GM19467 (cell line): ENCODE results near the gene TMEM107.

Experiments
- ATAC-seq: cut with Tn5 transposase; IDR thresholded peaks from one replicate; pipeline ENCODE4 v1.9.1; 2021; ENCODE audit warnings: mild to moderate bottlenecking, moderate library complexity; ENCODE audit not compliant: unreplicated experiment

Gene TMEM107

GRCh38 chr17:8162997-8163977, 12.9 kb downstream of the TMEM107 start:
- no peak for ATAC-seq

GRCh38 chr17:8162233-8162996, 13.8 kb downstream of the TMEM107 start, which contains the start of gene VAMP2:
VAMP2 (minus strand) TSS chr17:8162948; CDS start chr17:8162879, 69 bp downstream.
- ATAC-seq: no peak

DNA sequence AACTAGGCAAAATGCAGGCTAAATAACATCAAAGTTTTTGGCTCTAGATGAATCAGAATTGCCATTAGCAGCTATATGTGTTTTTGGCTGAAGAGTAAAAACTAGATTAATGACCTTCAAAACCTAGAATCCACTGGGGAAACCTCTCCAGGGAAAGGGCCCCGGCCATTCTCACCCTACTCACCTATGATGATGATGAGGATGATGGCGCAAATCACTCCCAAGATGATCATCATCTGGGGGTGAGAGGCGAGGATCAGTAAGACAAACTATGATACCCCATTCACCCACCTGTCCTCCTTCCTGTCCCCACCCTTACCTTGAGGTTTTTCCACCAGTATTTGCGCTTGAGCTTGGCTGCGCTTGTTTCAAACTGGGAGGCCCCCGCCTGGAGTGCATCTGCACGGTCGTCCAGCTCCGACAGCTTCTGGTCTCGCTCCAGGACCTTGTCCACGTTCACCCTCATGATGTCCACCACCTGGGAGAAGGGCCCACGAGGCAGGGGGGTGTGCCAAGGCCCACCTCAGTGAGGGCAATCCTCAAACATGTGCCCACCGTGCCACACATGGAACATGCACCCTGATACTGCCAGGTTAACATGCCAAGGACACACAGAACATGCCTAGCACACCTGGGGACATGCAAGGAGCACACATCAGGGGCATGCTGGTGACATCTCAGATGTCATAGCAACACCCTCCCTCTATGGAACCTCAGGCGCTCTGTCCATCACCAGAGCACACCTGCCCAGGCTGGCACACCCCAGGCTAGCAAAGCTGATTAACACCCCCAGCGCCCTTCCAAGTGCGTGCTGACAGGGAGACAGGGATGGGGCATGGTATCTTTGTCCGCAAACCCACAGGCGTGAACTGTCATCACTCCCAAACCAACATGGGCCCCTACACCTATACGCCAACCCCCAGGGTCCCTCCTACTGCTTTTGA, 14.6 kb downstream of the TMEM107 start:
- no peak for ATAC-seq

DNA sequence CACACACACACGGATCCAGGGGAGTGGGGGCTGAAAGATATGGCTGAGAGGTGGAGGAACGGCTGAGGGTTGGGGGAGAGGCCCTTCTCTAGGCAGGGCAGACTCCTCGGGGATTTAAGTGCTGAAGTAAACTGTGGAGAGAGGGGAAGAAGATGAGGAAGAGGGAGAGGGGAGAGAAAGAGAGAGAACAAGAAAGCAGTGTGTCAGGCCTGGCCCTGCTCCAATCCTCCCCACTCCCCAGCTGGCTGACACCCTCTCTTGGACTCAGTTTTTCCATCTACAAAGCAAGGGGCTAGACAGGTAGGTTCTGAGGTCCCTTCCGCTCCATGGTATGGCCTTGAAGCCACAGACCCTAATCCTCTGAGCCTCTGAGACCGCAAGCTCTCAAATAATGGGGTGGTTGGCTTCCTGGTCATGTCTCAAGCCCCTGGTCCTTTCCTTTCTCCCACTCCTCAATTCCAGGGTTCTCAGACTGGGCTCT, 15.4 kb downstream of the TMEM107 start:
- no peak for ATAC-seq

DNA sequence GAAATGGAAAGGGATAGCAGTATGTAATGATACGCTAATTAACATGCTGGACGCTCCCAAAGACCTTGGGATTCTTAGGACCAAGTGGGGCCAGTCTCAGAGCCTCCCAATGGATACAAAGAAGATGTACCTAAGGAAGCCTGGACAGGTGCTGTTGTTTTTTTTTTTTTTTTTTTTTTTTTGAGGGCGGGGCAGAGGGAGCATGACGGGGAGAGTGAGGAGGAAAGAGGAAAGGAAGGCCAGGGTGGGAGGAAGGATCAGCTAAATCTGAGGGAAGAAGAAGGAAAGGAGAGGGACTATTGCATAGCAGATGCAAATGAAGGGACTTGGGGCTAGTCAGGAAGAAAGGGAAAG, 16.0 kb downstream of the TMEM107 start:
- no peak for ATAC-seq

DNA sequence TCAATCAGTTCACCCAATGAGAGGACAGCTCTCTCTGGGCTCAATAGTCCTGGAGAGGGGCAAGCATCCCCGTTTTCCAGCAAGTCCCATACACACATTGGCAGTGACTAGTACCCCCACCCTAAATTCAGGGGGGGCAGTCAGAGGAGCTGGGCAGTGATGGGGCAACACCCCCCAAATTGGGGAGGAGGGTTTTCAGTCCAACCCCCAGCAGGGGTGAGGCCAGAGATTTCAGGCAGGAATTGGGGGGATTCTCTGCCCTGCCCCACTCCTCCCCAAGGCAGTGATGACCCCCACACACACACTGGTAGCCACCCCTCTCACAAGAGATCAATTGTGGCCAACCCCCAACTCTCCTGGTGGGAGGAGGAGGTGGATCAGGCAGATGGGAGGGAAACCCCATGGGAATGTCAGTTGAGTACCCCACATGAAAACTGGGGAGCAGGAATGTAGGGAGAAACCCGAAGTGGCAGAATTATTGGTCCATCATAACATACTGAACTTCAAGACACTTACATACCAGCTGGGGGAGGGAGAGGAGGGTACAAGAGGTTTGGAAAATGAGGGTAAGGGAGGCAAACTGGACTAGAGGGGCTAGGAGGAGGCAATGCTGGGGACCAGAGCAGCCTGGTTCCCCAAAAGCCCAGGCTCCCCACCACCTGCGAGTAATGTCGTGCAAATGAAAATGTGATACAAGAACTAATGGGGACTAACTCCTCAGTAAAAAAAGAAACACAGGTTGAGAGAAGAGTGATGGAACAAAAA, 16.5 kb downstream of the TMEM107 start:
- ATAC-seq: no peak

GRCh38 chr17:8159032-8159400, 17.2 kb downstream of the TMEM107 start:
- no peak for ATAC-seq

DNA sequence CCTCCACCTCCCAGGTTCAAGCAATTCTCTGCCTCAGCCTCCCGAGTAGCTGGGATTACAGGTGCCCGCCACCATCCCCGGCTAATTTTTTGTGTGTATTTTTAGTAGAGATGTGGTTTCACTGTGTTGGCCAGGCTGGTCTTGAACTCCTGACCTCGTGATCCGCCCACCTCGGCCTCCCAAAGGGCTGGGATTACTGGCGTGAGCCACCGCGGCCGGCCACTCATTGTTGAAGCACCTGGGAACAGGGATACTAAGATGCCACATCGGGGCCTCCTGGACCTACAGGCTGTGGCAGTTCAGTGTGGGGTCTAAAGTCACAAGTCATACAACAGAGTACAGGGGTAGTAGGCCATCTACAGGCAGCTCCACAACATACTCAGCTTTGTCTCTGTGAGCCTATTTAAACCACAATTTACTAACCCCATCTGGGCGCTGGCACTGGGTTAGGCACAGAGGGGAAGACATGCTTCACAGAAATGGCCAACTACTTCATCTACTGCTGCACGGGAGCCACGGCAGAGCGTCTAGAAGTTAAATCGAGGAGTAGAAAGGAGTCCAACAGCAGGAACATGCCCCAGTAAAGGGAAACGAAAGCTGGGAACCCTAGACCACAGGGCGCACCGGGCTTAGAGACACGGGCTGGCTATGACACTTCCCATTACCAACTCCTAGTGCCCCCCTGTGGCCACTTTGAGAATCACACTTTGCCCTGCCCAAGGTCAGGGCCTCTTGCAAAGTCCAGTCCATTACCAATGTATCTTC, 17.7 kb downstream of the TMEM107 start:
- ATAC-seq: no peak

- ATAC-seq: peak; percentile 68
Measured at GRCh38 chr17:8156246-8156992, 19.8 kb downstream of the TMEM107 start.

DNA sequence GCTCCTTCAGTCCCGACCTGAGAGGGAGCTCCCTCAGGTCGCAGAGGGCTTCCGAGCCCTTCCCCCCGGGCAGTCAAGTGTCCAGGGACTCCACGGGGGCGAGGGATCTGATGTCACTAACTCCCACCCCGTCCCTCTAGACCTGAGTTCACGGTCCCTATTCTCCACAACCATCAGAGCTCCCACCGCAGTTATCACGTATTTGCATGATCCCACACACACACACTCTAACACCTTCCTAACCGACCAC, 20.3 kb downstream of the TMEM107 start:
- no peak for ATAC-seq

GRCh38 chr17:8155231-8155995, 20.8 kb downstream of the TMEM107 start:
- ATAC-seq: no peak

GRCh38 chr17:8154608-8155155, 21.5 kb downstream of the TMEM107 start:
- no peak for ATAC-seq

GRCh38 chr17:8153957-8154607, 22.1 kb downstream of the TMEM107 start:
- ATAC-seq: no peak

DNA sequence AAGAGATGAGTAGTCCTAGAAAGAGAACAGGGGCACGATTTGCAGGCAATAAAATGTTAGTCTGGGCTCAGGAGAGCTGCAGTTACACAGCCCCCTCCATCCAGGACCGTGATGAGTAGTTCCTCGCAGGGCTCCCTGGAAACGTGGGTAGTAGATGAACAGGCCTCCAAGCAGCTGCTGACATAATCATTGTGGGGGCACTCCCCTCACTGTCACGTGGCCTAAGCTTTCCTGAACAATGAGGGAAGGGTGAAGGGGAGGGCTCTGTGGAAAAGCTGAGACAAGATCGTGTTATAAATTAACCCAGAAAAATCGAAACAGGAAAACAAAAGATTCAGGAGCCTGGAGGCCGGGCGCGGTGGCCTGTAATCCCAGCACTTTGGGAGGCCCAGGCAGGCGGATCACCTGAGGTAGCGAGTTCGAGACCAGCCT, 22.6 kb downstream of the TMEM107 start:
- ATAC-seq: no peak

DNA sequence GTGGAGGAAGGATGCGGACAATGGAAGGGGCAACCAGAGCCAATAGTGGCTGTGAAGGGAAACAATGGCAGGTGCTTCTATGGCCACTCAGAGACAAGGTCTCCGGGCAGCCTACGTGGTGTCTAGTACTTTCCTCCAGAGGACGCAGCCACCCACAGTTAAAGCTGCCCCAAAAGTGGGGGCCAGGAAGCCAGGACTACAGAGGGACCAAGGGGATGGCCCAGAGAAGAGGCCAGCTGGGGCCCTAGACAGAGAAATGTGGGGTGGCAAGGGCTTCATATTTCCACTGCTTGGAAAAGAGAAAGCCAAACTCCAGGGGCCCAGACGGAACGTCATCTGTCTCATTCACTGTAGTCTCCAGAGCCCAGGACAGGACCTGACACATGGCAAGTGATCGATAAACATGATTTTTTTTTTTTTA, 23.1 kb downstream of the TMEM107 start:
- ATAC-seq: no peak

DNA sequence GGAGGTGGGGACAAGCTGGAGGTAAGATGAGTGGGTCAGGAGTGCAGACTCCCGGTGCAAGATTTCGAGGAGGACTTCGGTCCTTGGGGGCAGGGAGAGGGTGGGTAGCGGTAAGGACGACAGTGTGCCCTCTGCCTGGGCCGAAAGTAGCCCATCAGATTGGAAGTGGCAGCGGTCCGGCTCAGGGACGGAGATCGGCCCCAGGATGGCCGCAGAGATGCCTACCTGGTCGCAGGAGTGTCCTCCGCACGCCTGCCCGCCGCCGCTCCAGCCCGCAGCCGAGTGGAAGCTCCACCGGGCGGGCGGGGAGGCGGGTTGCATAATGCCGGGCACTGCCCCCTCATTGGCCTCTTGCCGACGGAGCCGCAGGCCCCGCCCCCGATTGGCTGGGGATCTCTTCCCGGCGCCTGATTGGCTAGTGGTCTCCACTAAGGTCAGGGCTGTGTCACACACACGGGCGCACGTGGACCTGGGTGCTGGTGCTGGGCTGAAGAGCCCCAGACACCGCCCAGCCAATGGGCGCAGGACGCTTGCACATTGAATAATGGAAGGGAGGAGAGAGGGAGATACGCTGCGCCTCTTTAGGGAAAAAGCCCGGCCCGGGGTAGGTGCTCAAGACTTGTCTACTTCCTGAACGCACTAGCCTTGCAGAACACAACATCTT, 23.9 kb downstream of the TMEM107 start, which contains the start of gene PER1:
Gene PER1, minus strand, starts transcription at position 293 of the 664 bp plus-strand sequence. CDS start 1,698 bp downstream, outside the sequence.
- no peak for ATAC-seq
